Muscle layer of duodenum (tissue), 2 donors: ENCODE results near the gene AKR1C1.
A peak's percentile ranks its signal among the peaks of the same experiment; 100 is the strongest.
"Not testable (repeated sequence)": the region's sequence is repeated elsewhere in the genome, so short reads cannot be mapped to it uniquely, and the experiment has no call there.

Experiments used
- H3K27ac ChIP-seq: one replicate; pipeline ENCODE4 v1.7.0; 2013; ENCODE audit warnings: mild to moderate bottlenecking, low read length
- H3K27me3 ChIP-seq: one replicate; pipeline ENCODE4 v1.7.0; 2013; ENCODE audit warnings: low read depth, mild to moderate bottlenecking, control low read depth, low read length
- H3K36me3 ChIP-seq, 2 donors: one replicate each; pipeline ENCODE4 v1.7.0; 2013; ENCODE audit warnings: low read length in 2 of 2, control low read depth in 1 of 2, mild to moderate bottlenecking in 1 of 2; ENCODE audit not compliant: insufficient read depth in 2 of 2, control insufficient read depth in 1 of 2
- H3K4me1 ChIP-seq, 2 donors: one replicate each; pipeline ENCODE4 v1.7.0; 2013; ENCODE audit warnings: low read length in 2 of 2, mild to moderate bottlenecking in 2 of 2, control low read depth in 1 of 2, moderate library complexity in 1 of 2; ENCODE audit not compliant: insufficient read depth in 2 of 2, control insufficient read depth in 1 of 2
- H3K4me3 ChIP-seq, 2 donors: one replicate each; pipeline ENCODE4 v1.7.0; 2013; ENCODE audit warnings: low read length in 2 of 2, low read depth in 1 of 2, mild to moderate bottlenecking in 1 of 2
- H3K9me3 ChIP-seq, 2 donors: one replicate each; pipeline ENCODE4 v1.7.0; 2013; ENCODE audit warnings: low read length in 2 of 2, control low read depth in 1 of 2, mild to moderate bottlenecking in 1 of 2; ENCODE audit not compliant: control insufficient read depth in 1 of 2
- donor health status: healthy.

The AKR1C1 gene

GRCh38 chr10:5025461-5025881, 62.3 kb downstream of the AKR1C1 start:
- not testable (repeated sequence) for H3K27ac ChIP-seq, H3K36me3 ChIP-seq, H3K9me3 ChIP-seq, H3K27me3 ChIP-seq, H3K4me1 ChIP-seq, H3K4me3 ChIP-seq

GRCh38 chr10:5030989-5031388, 67.8 kb downstream of the AKR1C1 start:
- no peaks in the 10 kb centered on the region for H3K27me3 ChIP-seq
- H3K27ac ChIP-seq, result no peak overlapping the region
- no peaks in the 10 kb centered on the region for H3K36me3 ChIP-seq
- no peak overlapping the region for H3K4me3 ChIP-seq
- no peaks in the 10 kb centered on the region for H3K4me1 ChIP-seq
- H3K9me3 ChIP-seq, result peaks cover 3 to 25% of the 10 kb centered on the region in 2 donors

GRCh38 chr10:5031588-5031987, 68.4 kb downstream of the AKR1C1 start:
- H3K4me3 ChIP-seq, result peak overlapping the region in 1 of 2 donors; percentile 24
- not testable (repeated sequence) for H3K27ac ChIP-seq, H3K36me3 ChIP-seq, H3K4me1 ChIP-seq, H3K27me3 ChIP-seq
- peaks cover 3 to 25% of the 10 kb centered on the region in 2 donors for H3K9me3 ChIP-seq

GRCh38 chr10:5032444-5032843, 69.2 kb downstream of the AKR1C1 start:
- H3K9me3 ChIP-seq, result peaks cover 3 to 25% of the 10 kb centered on the region in 2 donors
- not testable (repeated sequence) for H3K4me1 ChIP-seq, H3K27ac ChIP-seq, H3K4me3 ChIP-seq, H3K27me3 ChIP-seq, H3K36me3 ChIP-seq
